Lower leg skin (tissue), 3 donors: Measurements from ENCODE around the gene MYO10.

Experiments
- POLR2A ChIP-seq, 2 donors: fragments of 450-650 bp; IDR thresholded peaks; one replicate each; pipeline ENCODE4 v1.6.1; 2016 to 2017; ENCODE audit warnings: antibody characterized with exemption in 2 of 2, mild to moderate bottlenecking in 1 of 2, moderate library complexity in 1 of 2
- TF ChIP-seq, protein P1 (sequence below), 3 donors: fragments of 450-650 bp; IDR thresholded peaks; one replicate each; pipeline ENCODE4 v1.5.1; 2016; ENCODE audit warnings: antibody characterized with exemption in 3 of 3, mild to moderate bottlenecking in 3 of 3, moderate library complexity in 2 of 3

DNA sequence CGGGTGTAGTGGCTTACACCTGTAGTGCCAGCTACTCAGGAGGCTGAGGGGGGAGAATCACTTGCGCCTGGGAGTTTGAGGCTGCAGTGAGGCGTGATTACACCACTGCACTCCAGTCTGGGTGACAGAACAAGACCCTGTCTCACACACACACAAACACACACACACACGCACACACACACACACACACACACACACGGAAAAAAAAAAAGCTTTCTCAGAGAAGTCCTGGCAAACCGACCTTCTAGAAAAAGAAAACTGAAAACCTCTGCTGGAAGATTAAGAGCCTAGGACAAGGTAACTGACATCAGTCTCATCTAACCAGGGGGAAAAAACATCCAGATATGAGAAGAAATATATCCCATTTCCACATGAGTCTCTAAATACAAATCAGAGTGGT is 178.9 kb downstream of the MYO10 start:
- TF ChIP-seq POLR2A (IDR thresholded peaks at IDR 0.05), result no peak
- TF ChIP-seq, protein P1, sequence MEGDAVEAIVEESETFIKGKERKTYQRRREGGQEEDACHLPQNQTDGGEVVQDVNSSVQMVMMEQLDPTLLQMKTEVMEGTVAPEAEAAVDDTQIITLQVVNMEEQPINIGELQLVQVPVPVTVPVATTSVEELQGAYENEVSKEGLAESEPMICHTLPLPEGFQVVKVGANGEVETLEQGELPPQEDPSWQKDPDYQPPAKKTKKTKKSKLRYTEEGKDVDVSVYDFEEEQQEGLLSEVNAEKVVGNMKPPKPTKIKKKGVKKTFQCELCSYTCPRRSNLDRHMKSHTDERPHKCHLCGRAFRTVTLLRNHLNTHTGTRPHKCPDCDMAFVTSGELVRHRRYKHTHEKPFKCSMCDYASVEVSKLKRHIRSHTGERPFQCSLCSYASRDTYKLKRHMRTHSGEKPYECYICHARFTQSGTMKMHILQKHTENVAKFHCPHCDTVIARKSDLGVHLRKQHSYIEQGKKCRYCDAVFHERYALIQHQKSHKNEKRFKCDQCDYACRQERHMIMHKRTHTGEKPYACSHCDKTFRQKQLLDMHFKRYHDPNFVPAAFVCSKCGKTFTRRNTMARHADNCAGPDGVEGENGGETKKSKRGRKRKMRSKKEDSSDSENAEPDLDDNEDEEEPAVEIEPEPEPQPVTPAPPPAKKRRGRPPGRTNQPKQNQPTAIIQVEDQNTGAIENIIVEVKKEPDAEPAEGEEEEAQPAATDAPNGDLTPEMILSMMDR (IDR thresholded peaks at IDR 0.05), result no peak
